HG02623 (cell line): ENCODE data around the gene GRAMD4.

Source experiments
- ATAC-seq: cut with Tn5 transposase; IDR thresholded peaks from one replicate; pipeline ENCODE4 v1.9.1; 2021; ENCODE audit warnings: moderate library complexity; ENCODE audit not compliant: unreplicated experiment

Gene GRAMD4

GRCh38 chr22:46667245-46667623, 47.0 kb downstream of the GRAMD4 start:
- no peak for ATAC-seq

- ATAC-seq = no peak
Observed at GRCh38 chr22:46668116-46668515, 47.9 kb downstream of the GRAMD4 start.

GRCh38 chr22:46669201-46669600, 49.0 kb downstream of the GRAMD4 start:
- ATAC-seq = no peak

- no peak for ATAC-seq
Observed at GRCh38 chr22:46671824-46672432, 51.7 kb downstream of the GRAMD4 start.

GRCh38 chr22:46672731-46673130, 52.5 kb downstream of the GRAMD4 start:
- no peak for ATAC-seq

- no peak for ATAC-seq
Observed at GRCh38 chr22:46673205-46673604, 53.0 kb downstream of the GRAMD4 start.

GRCh38 chr22:46673662-46674236, 53.6 kb downstream of the GRAMD4 start:
- ATAC-seq = no peak

GRCh38 chr22:46674367-46674781, 54.2 kb downstream of the GRAMD4 start:
- ATAC-seq = no peak

GRCh38 chr22:46674906-46675305, 54.7 kb downstream of the GRAMD4 start:
- no peak for ATAC-seq

- no peak for ATAC-seq
Observed at GRCh38 chr22:46675479-46675878, 55.3 kb downstream of the GRAMD4 start.

- no peak for ATAC-seq
Observed at GRCh38 chr22:46675938-46676337, 55.8 kb downstream of the GRAMD4 start.

- no peak for ATAC-seq
Observed at GRCh38 chr22:46676479-46676878, 56.3 kb downstream of the GRAMD4 start.

GRCh38 chr22:46676881-46677280, 56.7 kb downstream of the GRAMD4 start:
- no peak for ATAC-seq

- ATAC-seq = no peak
Observed at GRCh38 chr22:46677323-46678002, 57.3 kb downstream of the GRAMD4 start.

GRCh38 chr22:46678003-46678657, 57.9 kb downstream of the GRAMD4 start:
- no peak for ATAC-seq

- no peak for ATAC-seq
Observed at GRCh38 chr22:46678785-46679700, 58.9 kb downstream of the GRAMD4 start.

- ATAC-seq = no peak
Observed at GRCh38 chr22:46679706-46680269, 59.6 kb downstream of the GRAMD4 start.

GRCh38 chr22:46681010-46681409, 60.8 kb downstream of the GRAMD4 start:
- no peak for ATAC-seq

- ATAC-seq = no peak
Observed at GRCh38 chr22:46682011-46682731, 62.0 kb downstream of the GRAMD4 start.

- ATAC-seq = no peak
Observed at GRCh38 chr22:46684706-46685105, 64.5 kb downstream of the GRAMD4 start.
